Neural cell (in vitro differentiated cells): ENCODE results near the gene OTOP2. TPM values are rescaled to one million over a fixed set of nuclear protein-coding genes. Genes with fewer than 3 reads are reported as not detected.

Experiments
- H2AFZ ChIP-seq: fragments of 200-600, 300-800 bp; sonication (generic), shearing (Covaris generic); 2 replicates; pipeline ENCODE4 v1.6.0; 2014; ENCODE audit warnings: low read depth, mild to moderate bottlenecking, antibody characterized with exemption, low read length, moderate library complexity
- H3F3A ChIP-seq: fragments of 200-600 bp; shearing (Covaris generic); 2 replicates; pipeline ENCODE4 v1.6.1; 2016; ENCODE audit warnings: mild to moderate bottlenecking, moderate library complexity, mixed read lengths, antibody characterized with exemption, low read length; ENCODE audit not compliant: insufficient read depth, poor library complexity, severe bottlenecking
- H3K27ac ChIP-seq: fragments of 200-600, 300-800 bp; sonication (generic), shearing (Covaris generic); 2 replicates; pipeline ENCODE4 v1.5.1; 2014; ENCODE audit warnings: mild to moderate bottlenecking, low read length, moderate library complexity
- H3K27me3 ChIP-seq: fragments of 300-800, 200-600 bp; sonication (generic), shearing (Covaris generic); 2 replicates; pipeline ENCODE4 v1.6.0; 2014; ENCODE audit warnings: mild to moderate bottlenecking, low read depth, low read length, moderate library complexity; ENCODE audit not compliant: insufficient read depth
- H3K36me3 ChIP-seq: fragments of 300-800, 200-600 bp; sonication (generic), shearing (Covaris generic); 2 replicates; pipeline ENCODE4 v1.5.1; 2014; ENCODE audit warnings: mild to moderate bottlenecking, antibody characterized with exemption, low read length, moderate library complexity; ENCODE audit not compliant: insufficient read depth
- H3K4me2 ChIP-seq: fragments of 300-800, 200-600 bp; sonication (generic), shearing (Covaris generic); 2 replicates; pipeline ENCODE4 v1.6.0; 2014; ENCODE audit warnings: mild to moderate bottlenecking, low read length
- H3K4me3 ChIP-seq: fragments of 300-800, 200-600 bp; sonication (generic), shearing (Covaris generic); 2 replicates; pipeline ENCODE4 v1.5.1; 2014; ENCODE audit warnings: mild to moderate bottlenecking, low read length, moderate library complexity
- H3K79me2 ChIP-seq: fragments of 200-600 bp; shearing (Covaris generic); replicated peaks from 2 replicates; pipeline ENCODE4 v1.6.0; 2014; ENCODE audit warnings: mild to moderate bottlenecking, low read length, moderate library complexity; ENCODE audit not compliant: insufficient read depth
- H3K9ac ChIP-seq: fragments of 300-800, 200-600 bp; sonication (generic), shearing (Covaris generic); 2 replicates; pipeline ENCODE4 v1.6.1; 2016; ENCODE audit warnings: mild to moderate bottlenecking, low read length, mixed read lengths
- H3K9me2 ChIP-seq: fragments of 200-600 bp; shearing (Covaris generic); 2 replicates; pipeline ENCODE4 v1.6.1; 2016; ENCODE audit warnings: mild to moderate bottlenecking, low read length, mixed read lengths; ENCODE audit not compliant: insufficient read depth
- H3K9me3 ChIP-seq: fragments of 200-600, 300-800 bp; sonication (generic), shearing (Covaris generic); 2 replicates; pipeline ENCODE4 v1.6.1; 2016; ENCODE audit warnings: mild to moderate bottlenecking, mixed run types, low read length, moderate library complexity, mixed read lengths
- H4K20me1 ChIP-seq: fragments of 200-600 bp; shearing (Covaris generic); 2 replicates; pipeline ENCODE4 v1.6.1; 2016; ENCODE audit warnings: mild to moderate bottlenecking, mixed run types; ENCODE audit not compliant: insufficient read depth
- EP300 ChIP-seq: fragments of 450-650 bp; conservative IDR thresholded peaks from 2 replicates; pipeline ENCODE4 v1.6.1; 2014; ENCODE audit warnings: antibody characterized with exemption, mild to moderate bottlenecking, moderate library complexity; ENCODE audit not compliant: poor library complexity, severe bottlenecking
- EZH2 ChIP-seq: fragments of 200-600, 300-800 bp; shearing (Covaris generic), sonication (generic); IDR thresholded peaks from 2 replicates; pipeline ENCODE4 v1.6.1; 2014; ENCODE audit warnings: antibody characterized with exemption, low read length, borderline replicate concordance, mild to moderate bottlenecking; ENCODE audit not compliant: insufficient read depth, poor library complexity, severe bottlenecking
- MXI1 ChIP-seq: fragments of 450-650 bp; conservative IDR thresholded peaks from 2 replicates; pipeline ENCODE4 v1.6.1; 2014; ENCODE audit warnings: antibody characterized with exemption, mild to moderate bottlenecking; ENCODE audit not compliant: poor library complexity, severe bottlenecking
- POLR2AphosphoS5 ChIP-seq: IDR thresholded peaks from 2 replicates; pipeline ENCODE4 v1.6.1; 2012
- RAD21 ChIP-seq: fragments of 450-650 bp; conservative IDR thresholded peaks from 2 replicates; pipeline ENCODE4 v1.6.1; 2014; ENCODE audit warnings: antibody characterized with exemption, mild to moderate bottlenecking, moderate library complexity
- SMC3 ChIP-seq: fragments of 450-650 bp; conservative IDR thresholded peaks from 2 replicates; pipeline ENCODE4 v1.6.1; 2014; ENCODE audit warnings: antibody characterized with exemption, mild to moderate bottlenecking, moderate library complexity; ENCODE audit not compliant: poor library complexity
- TAF1 ChIP-seq: IDR thresholded peaks from 2 replicates; pipeline ENCODE4 v1.6.1; 2012; ENCODE audit warnings: low read depth
- polyA plus RNA-seq: library from polyadenylated mRNA; depleted of rRNA; stranded (reverse); fragments of >200 nt; gene quantifications from 2 replicates; pipeline ENCODE4 v1.2.3, GENCODE V29; 2014
- TF ChIP-seq, protein P1 (sequence below): fragments of 450-650 bp; IDR thresholded peaks from 2 replicates; pipeline ENCODE4 v1.5.1; 2014; ENCODE audit warnings: antibody characterized with exemption, mild to moderate bottlenecking, moderate library complexity; ENCODE audit not compliant: poor library complexity, severe bottlenecking
- TF ChIP-seq, protein P2 (sequence below): IDR thresholded peaks from 2 replicates; pipeline ENCODE4 v1.6.1; 2012; ENCODE audit warnings: borderline replicate concordance

Gene OTOP2
- polyA plus RNA-seq, 1 donor from 2014 or later, result not detected

DNA sequence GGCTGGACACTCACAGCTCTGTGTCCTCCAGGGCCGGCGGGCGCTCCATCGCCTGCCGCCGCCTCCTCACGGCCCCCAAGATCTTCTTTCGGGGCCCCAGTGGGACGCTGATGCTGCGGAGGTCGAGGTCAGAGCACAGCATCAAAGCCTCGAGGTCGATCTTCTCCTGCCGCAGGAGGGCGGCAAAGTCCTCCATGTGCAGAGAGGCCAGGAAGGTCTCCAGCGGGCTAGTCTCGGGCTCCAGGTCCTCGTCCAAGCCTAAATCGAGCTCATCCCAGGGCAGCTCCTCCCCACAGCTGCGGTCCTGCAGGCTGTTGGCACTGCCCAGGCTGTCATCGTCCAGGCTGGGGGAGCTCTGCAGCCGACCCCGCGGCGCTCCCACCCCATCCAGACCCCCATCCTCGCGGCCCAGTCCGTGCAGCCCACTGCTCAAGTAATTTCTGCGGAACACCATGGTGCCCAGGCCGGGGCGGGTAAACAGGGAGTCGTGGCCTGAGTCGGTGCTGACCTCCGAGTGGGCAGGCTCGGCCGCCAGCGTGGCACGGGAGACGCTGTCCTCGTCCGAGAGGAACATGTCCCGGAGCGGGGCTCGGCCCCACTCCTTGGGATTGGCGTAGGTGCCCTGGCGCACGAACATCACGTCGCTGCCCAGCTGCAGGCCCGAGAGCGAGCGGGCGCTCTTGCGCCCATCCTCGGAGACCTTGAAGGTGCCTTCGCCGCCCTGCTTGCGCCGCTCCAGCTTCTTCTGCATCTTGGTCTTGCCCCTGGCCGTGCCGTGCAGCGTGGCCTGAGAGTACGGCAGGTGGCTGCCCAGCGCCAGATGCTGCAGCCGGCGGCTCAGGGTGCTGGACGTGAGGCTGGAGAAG, 4.4 kb upstream of the OTOP2 start:
- Histone ChIP-seq H3F3A (no peaks in the 10 kb centered on the region), H3K79me2 (no peaks in the 10 kb centered on the region), H3K9ac (no peak overlapping the region), H2AFZ (no peak overlapping the region), H3K27me3 (peaks cover 25% of the 10 kb centered on the region), H3K27ac (no peak overlapping the region), H3K9me3 (no peaks in the 10 kb centered on the region), H3K4me3 (no peak overlapping the region), H3K4me2 (no peak overlapping the region), H4K20me1 (no peaks in the 10 kb centered on the region), H3K36me3 (no peaks in the 10 kb centered on the region), H3K9me2 (no peaks in the 10 kb centered on the region)
- no peak for TF ChIP-seq POLR2AphosphoS5
- no peak for TF ChIP-seq EP300
- no peak for TF ChIP-seq SMC3
- no peak for TF ChIP-seq TAF1
- no peak for TF ChIP-seq MXI1
- no peak for TF ChIP-seq EZH2
- no peak for TF ChIP-seq RAD21
- TF ChIP-seq, protein P1, sequence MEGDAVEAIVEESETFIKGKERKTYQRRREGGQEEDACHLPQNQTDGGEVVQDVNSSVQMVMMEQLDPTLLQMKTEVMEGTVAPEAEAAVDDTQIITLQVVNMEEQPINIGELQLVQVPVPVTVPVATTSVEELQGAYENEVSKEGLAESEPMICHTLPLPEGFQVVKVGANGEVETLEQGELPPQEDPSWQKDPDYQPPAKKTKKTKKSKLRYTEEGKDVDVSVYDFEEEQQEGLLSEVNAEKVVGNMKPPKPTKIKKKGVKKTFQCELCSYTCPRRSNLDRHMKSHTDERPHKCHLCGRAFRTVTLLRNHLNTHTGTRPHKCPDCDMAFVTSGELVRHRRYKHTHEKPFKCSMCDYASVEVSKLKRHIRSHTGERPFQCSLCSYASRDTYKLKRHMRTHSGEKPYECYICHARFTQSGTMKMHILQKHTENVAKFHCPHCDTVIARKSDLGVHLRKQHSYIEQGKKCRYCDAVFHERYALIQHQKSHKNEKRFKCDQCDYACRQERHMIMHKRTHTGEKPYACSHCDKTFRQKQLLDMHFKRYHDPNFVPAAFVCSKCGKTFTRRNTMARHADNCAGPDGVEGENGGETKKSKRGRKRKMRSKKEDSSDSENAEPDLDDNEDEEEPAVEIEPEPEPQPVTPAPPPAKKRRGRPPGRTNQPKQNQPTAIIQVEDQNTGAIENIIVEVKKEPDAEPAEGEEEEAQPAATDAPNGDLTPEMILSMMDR, result no peak
- TF ChIP-seq, protein P2, sequence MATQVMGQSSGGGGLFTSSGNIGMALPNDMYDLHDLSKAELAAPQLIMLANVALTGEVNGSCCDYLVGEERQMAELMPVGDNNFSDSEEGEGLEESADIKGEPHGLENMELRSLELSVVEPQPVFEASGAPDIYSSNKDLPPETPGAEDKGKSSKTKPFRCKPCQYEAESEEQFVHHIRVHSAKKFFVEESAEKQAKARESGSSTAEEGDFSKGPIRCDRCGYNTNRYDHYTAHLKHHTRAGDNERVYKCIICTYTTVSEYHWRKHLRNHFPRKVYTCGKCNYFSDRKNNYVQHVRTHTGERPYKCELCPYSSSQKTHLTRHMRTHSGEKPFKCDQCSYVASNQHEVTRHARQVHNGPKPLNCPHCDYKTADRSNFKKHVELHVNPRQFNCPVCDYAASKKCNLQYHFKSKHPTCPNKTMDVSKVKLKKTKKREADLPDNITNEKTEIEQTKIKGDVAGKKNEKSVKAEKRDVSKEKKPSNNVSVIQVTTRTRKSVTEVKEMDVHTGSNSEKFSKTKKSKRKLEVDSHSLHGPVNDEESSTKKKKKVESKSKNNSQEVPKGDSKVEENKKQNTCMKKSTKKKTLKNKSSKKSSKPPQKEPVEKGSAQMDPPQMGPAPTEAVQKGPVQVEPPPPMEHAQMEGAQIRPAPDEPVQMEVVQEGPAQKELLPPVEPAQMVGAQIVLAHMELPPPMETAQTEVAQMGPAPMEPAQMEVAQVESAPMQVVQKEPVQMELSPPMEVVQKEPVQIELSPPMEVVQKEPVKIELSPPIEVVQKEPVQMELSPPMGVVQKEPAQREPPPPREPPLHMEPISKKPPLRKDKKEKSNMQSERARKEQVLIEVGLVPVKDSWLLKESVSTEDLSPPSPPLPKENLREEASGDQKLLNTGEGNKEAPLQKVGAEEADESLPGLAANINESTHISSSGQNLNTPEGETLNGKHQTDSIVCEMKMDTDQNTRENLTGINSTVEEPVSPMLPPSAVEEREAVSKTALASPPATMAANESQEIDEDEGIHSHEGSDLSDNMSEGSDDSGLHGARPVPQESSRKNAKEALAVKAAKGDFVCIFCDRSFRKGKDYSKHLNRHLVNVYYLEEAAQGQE, result no peak

DNA sequence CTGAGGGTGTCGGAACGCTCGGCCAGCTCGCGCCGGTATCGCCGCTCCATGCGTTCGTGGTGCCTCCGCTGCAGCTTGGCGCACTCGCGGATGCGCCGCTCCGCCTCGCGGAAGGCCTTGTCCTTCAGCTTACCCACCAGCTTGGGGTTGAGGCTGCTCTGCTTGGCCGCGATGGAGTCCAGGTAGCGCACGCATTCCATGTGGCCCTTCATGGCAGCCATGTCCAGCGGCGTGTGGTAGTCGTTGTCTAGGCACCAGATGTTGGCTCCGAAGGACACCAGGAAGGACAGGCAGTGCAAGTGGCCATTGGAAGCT, 3.8 kb upstream of the OTOP2 start:
- H3F3A ChIP-seq, result no peaks in the 10 kb centered on the region
- no peak overlapping the region for H3K27ac ChIP-seq
- peaks cover 31% of the 10 kb centered on the region for H3K27me3 ChIP-seq
- H3K4me3 ChIP-seq, result no peak overlapping the region
- H3K9ac ChIP-seq, result no peak overlapping the region
- H3K4me2 ChIP-seq, result no peak overlapping the region
- H3K9me3 ChIP-seq, result no peaks in the 10 kb centered on the region
- no peaks in the 10 kb centered on the region for H3K36me3 ChIP-seq
- no peaks in the 10 kb centered on the region for H3K79me2 ChIP-seq
- no peak overlapping the region for H2AFZ ChIP-seq
- TF ChIP-seq TAF1, result no peak
- TF ChIP-seq EP300, result no peak
- no peak for TF ChIP-seq POLR2AphosphoS5
- TF ChIP-seq SMC3, result no peak
- no peak for TF ChIP-seq EZH2
- no peak for TF ChIP-seq MXI1
- TF ChIP-seq RAD21, result no peak
- TF ChIP-seq, protein P2, result no peak
- TF ChIP-seq, protein P1, result no peak
- no peaks in the 10 kb centered on the region for H3K9me2 ChIP-seq
- no peaks in the 10 kb centered on the region for H4K20me1 ChIP-seq
